ENCODE results near the gene POPDC3. TPM values are rescaled to one million over a fixed set of nuclear protein-coding genes. Genes with fewer than 3 reads are reported as not detected.
A peak's percentile ranks its signal among the peaks of the same experiment; 100 is the strongest.
"Not testable (repeated sequence)": the region's sequence is repeated elsewhere in the genome, so short reads cannot be mapped to it uniquely, and the experiment has no call there.

The POPDC3 gene
- total RNA-seq, 1 donor from 2014 or later = 10.9 TPM

DNA sequence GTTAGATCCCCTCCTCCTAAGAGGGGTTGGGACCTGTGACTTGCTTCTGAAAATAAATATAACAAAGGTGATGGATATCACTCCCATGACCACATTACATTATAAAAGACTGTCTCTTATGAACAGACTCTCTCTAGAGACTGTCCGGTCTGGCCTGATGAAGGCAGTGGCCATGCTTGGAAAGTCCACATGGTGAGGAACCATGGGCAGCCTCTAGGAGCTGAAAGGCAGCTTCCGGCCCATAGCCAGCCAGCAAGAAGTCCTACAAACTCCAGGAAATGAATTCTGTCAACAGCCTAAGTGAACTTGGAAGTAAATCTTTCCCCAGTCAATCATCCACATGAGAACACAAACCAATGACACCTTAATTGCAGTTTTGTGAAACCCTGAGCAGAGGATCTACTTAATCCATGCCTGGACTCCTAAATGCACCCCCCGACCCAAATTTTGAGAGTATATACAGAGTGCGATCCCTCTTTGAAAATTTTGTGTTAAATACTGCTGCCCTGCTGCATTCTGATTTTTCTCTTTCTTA is 2.2 kb upstream of the POPDC3 start:
- H3K9me3 Mint-ChIP-seq (ENCODE audit: unreplicated experiment) = peaks cover 3% of the 10 kb centered on the region
- no peak for TF ChIP-seq CTCF (IDR thresholded peaks at IDR 0.05; ENCODE audit: partially characterized antibody, unreplicated experiment)
- H3K27me3 Mint-ChIP-seq (ENCODE audit: unreplicated experiment) = peaks cover 2% of the 10 kb centered on the region
- H3K4me3 Mint-ChIP-seq (ENCODE audit: unreplicated experiment) = no peak overlapping the region
- DNase-seq = no peak
- peaks cover 3% of the 10 kb centered on the region for H3K4me1 Mint-ChIP-seq (ENCODE audit: low read depth, unreplicated experiment)
- H3K36me3 Mint-ChIP-seq (ENCODE audit: unreplicated experiment) = no peaks in the 10 kb centered on the region
- H3K27ac Mint-ChIP-seq (ENCODE audit: unreplicated experiment) = no peak overlapping the region

- H3K4me1 Mint-ChIP-seq (ENCODE audit: low read depth, unreplicated experiment) = peaks cover 3% of the 10 kb centered on the region
- H3K27ac Mint-ChIP-seq (ENCODE audit: unreplicated experiment) = no peak overlapping the region
- DNase-seq = no peak
- peak overlapping the region; percentile 86 for H3K4me3 Mint-ChIP-seq (ENCODE audit: unreplicated experiment)
- no peak for TF ChIP-seq CTCF (IDR thresholded peaks at IDR 0.05; ENCODE audit: partially characterized antibody, unreplicated experiment)
- H3K9me3 Mint-ChIP-seq (ENCODE audit: unreplicated experiment) = peaks cover 3% of the 10 kb centered on the region
- H3K27me3 Mint-ChIP-seq (ENCODE audit: unreplicated experiment) = peaks cover 2% of the 10 kb centered on the region
- no peaks in the 10 kb centered on the region for H3K36me3 Mint-ChIP-seq (ENCODE audit: unreplicated experiment)
Observed at GRCh38 chr6:105178636-105179035, 1.2 kb downstream of the POPDC3 start.

- peaks cover 3% of the 10 kb centered on the region for H3K9me3 Mint-ChIP-seq (ENCODE audit: unreplicated experiment)
- peaks cover 3% of the 10 kb centered on the region for H3K4me1 Mint-ChIP-seq (ENCODE audit: low read depth, unreplicated experiment)
- no peak for DNase-seq
- H3K4me3 Mint-ChIP-seq (ENCODE audit: unreplicated experiment) = peak overlapping the region; percentile 86
- H3K27ac Mint-ChIP-seq (ENCODE audit: unreplicated experiment) = no peak overlapping the region
- TF ChIP-seq CTCF (IDR thresholded peaks at IDR 0.05; ENCODE audit: partially characterized antibody, unreplicated experiment) = no peak
- H3K27me3 Mint-ChIP-seq (ENCODE audit: unreplicated experiment) = peaks cover 2% of the 10 kb centered on the region
- H3K36me3 Mint-ChIP-seq (ENCODE audit: unreplicated experiment) = no peaks in the 10 kb centered on the region
Observed at GRCh38 chr6:105178110-105178509, 1.7 kb downstream of the POPDC3 start.

DNA sequence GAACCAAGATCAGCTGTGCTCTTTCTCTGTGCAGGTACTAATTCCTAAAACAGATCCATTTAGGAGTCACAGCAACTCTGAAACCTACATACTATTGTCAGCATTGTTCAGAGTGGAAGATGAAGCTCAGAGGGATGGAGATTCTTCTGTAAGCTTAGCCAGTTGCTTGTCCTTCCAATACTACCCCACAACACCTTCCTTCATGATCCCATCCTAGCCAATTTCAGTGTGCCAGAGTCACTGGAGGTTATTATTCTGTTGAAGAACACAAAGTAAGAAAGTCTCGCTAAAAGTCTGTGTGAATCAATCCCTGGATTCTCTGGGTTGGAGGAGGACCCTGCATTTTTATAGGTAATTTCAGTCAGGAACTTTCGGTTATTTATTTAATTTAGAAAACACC is 2.3 kb downstream of the POPDC3 start:
- Mint-ChIP-seq H3K36me3 (ENCODE audit: unreplicated experiment) (no peaks in the 10 kb centered on the region), H3K4me1 (ENCODE audit: low read depth, unreplicated experiment) (peaks cover 3% of the 10 kb centered on the region), H3K4me3 (ENCODE audit: unreplicated experiment) (no peak overlapping the region), H3K27me3 (ENCODE audit: unreplicated experiment) (peaks cover 2% of the 10 kb centered on the region), H3K9me3 (ENCODE audit: unreplicated experiment) (peaks cover 3% of the 10 kb centered on the region), H3K27ac (ENCODE audit: unreplicated experiment) (no peak overlapping the region)
- TF ChIP-seq CTCF (IDR thresholded peaks at IDR 0.05; ENCODE audit: partially characterized antibody, unreplicated experiment) = no peak
- no peak for DNase-seq

DNA sequence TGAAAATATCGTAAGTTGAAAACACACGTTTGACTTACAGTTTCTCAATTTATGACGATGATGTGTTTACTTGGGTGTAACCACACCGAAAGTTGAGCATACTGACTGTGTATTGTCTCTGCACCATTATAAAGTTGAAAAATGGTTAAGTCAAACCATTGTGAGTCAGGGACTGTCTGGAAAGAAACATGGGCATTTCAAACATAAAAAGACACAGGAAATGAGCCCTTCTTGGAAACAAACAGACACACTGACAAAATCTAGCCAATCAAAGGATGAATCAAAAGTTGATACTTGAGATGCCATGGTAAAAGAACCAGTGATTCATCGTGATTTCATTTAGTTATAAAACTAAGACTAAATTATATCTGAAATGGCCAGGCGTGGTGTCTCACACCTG is 5.3 kb downstream of the POPDC3 start:
- no peak for DNase-seq
- Mint-ChIP-seq H3K36me3 (ENCODE audit: unreplicated experiment) (no peaks in the 10 kb centered on the region), H3K27ac (ENCODE audit: unreplicated experiment) (no peak overlapping the region), H3K9me3 (ENCODE audit: unreplicated experiment) (no peaks in the 10 kb centered on the region), H3K27me3 (ENCODE audit: unreplicated experiment) (no peaks in the 10 kb centered on the region), H3K4me3 (ENCODE audit: unreplicated experiment) (no peak overlapping the region), H3K4me1 (ENCODE audit: low read depth, unreplicated experiment) (peaks cover 6% of the 10 kb centered on the region)
- no peak for TF ChIP-seq CTCF (IDR thresholded peaks at IDR 0.05; ENCODE audit: partially characterized antibody, unreplicated experiment)

DNA sequence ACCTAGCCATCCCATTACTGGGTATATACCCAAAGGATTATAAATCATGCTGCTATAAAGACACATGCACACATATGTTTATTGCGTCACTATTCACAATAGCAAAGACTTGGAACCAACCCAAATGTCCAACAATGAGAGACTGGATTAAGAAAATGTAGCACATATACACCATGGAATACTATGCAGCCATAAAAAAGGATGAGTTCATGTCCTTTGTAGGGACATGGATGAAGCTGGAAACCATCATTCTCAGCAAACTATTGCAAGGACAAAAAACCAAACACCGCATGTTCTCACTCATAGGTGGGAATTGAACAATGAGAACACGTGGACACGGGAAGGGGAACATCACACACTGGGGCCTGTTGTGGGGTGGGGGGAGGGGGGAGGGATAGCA is 7.3 kb downstream of the POPDC3 start:
- H3K27ac Mint-ChIP-seq (ENCODE audit: unreplicated experiment); DNase-seq; H3K4me3 Mint-ChIP-seq (ENCODE audit: unreplicated experiment); H3K9me3 Mint-ChIP-seq (ENCODE audit: unreplicated experiment); H3K36me3 Mint-ChIP-seq (ENCODE audit: unreplicated experiment); H3K4me1 Mint-ChIP-seq (ENCODE audit: low read depth, unreplicated experiment); H3K27me3 Mint-ChIP-seq (ENCODE audit: unreplicated experiment): not testable (repeated sequence)

All from glutamatergic neuron (in vitro differentiated cells).